Left lung (tissue), 10 donors: ENCODE measurements around the gene TTC21A. TPM values are rescaled to one million over a fixed set of nuclear protein-coding genes. Genes with fewer than 3 reads are reported as not detected.
A peak's percentile ranks its signal among the peaks of the same experiment; 100 is the strongest.

Experiments used
- ATAC-seq: fragments of 200-7000 bp; cut with Tn5 transposase; one replicate; pipeline ENCODE4 v1.9.1; 2020; ENCODE audit warnings: moderate library complexity
- DNase-seq, 4 donors: peaks; one replicate each; pipeline ENCODE4 v3.0.0-alpha.2; 2013 to 2020
- H3K27ac ChIP-seq, 2 donors: fragments of 200-600 bp; sonication (generic) in 1 of 2; one replicate each; pipeline versions ENCODE4 v1.5.0 to v1.8.0; 2020 to 2021
- H3K27me3 ChIP-seq, 2 donors: fragments of 200-600 bp; sonication (generic) in 1 of 2; one replicate each; pipeline versions ENCODE4 v1.5.0 to v1.8.0; 2020 to 2021
- H3K36me3 ChIP-seq, 2 donors: fragments of 200-600 bp; sonication (generic) in 1 of 2; one replicate each; pipeline versions ENCODE4 v1.5.0 to v1.8.0; 2020 to 2021
- H3K4me1 ChIP-seq, 2 donors: fragments of 200-600 bp; one replicate each; pipeline ENCODE4 v1.8.0; 2021
- H3K4me3 ChIP-seq, 2 donors: fragments of 200-600 bp; sonication (generic) in 1 of 2; one replicate each; pipeline versions ENCODE4 v1.5.0 to v1.8.0; 2020 to 2021; ENCODE audit warnings: mild to moderate bottlenecking in 1 of 2
- H3K9me3 ChIP-seq, 2 donors: fragments of 200-600 bp; sonication (generic) in 1 of 2; one replicate each; pipeline versions ENCODE4 v1.5.0 to v1.8.0; 2020 to 2021
- intact Hi-C, 2 donors: fragments of 100-400 bp; cut with DNase I; formaldehyde crosslinking; loops; one replicate each; pipeline versions ENCODE4 v1.11.2 to v1.14.2; 2022
- polyA plus RNA-seq, 6 donors: library from polyadenylated mRNA; unstranded; fragments of 120-200 nt; gene quantifications; one replicate each; pipeline ENCODE4 v1.2.1, GENCODE V29; 2013; ENCODE audit not compliant: insufficient read length in 6 of 6
- total RNA-seq, 2 donors: library from RNA; stranded (reverse); fragmentation: NEBNext Ultra II Directional; extraction: Animal tissue kit (Norgen Biotek cat#: 25700); gene quantifications; one replicate each; pipeline ENCODE4 v1.2.1, GENCODE V29; 2021
- TF ChIP-seq, protein P1 (sequence below), 2 donors: fragments of 200-600 bp; sonication (generic) in 1 of 2; IDR thresholded peaks; one replicate each; pipeline versions ENCODE4 v1.5.0 to v1.8.0; 2021; ENCODE audit warnings: antibody characterized with exemption in 2 of 2
- donor health status: DM: no; HTN: yes; CAD: no.
- donor health status: DM: no; HTN: no; CAD: no.

The TTC21A gene
- total and polyA plus RNA-seq, 8 donors, result 7.1 to 21.8 (median 14.3) TPM

DNA sequence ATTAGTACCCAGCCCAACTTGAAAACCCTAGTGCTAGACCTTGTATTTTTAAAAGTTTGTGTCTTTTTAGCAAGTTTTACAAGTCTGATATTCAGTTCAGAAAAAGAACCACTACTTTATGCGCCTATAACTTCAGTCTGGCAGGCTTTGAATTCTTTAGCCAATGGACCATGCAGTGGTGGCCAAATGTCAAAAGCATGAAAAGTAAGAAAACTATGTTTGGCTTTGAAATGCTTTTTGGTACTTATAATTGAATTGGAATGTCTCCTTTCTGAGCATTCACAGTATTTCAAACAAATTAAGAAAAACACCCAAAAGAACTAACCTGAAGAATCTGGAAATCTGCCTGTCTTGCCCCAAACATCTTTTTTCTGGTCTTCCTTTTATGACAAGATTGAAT is 42.8 kb upstream of the TTC21A start:
- H3K27ac ChIP-seq, result no peak overlapping the region
- DNase-seq (no peak), ATAC-seq (no peak)
- no peaks in the 10 kb centered on the region for H3K9me3 ChIP-seq
- H3K36me3 ChIP-seq, result peaks cover 0 to 37% of the 10 kb centered on the region in 2 donors
- H3K4me1 ChIP-seq, result no peaks in the 10 kb centered on the region
- no peaks in the 10 kb centered on the region for H3K27me3 ChIP-seq
- H3K4me3 ChIP-seq, result no peak overlapping the region
- intact Hi-C loops, result no loop called here
- TF ChIP-seq, protein P1, sequence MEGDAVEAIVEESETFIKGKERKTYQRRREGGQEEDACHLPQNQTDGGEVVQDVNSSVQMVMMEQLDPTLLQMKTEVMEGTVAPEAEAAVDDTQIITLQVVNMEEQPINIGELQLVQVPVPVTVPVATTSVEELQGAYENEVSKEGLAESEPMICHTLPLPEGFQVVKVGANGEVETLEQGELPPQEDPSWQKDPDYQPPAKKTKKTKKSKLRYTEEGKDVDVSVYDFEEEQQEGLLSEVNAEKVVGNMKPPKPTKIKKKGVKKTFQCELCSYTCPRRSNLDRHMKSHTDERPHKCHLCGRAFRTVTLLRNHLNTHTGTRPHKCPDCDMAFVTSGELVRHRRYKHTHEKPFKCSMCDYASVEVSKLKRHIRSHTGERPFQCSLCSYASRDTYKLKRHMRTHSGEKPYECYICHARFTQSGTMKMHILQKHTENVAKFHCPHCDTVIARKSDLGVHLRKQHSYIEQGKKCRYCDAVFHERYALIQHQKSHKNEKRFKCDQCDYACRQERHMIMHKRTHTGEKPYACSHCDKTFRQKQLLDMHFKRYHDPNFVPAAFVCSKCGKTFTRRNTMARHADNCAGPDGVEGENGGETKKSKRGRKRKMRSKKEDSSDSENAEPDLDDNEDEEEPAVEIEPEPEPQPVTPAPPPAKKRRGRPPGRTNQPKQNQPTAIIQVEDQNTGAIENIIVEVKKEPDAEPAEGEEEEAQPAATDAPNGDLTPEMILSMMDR (IDR thresholded peaks at IDR 0.05), result no peak

GRCh38 chr3:39065197-39065596 is 42.3 kb upstream of the TTC21A start:
- peak in 1 of 4 donors; percentile 5 for DNase-seq
- Histone ChIP-seq H3K4me3 (no peak overlapping the region), H3K9me3 (no peaks in the 10 kb centered on the region), H3K27me3 (no peaks in the 10 kb centered on the region), H3K36me3 (peaks cover 0 to 43% of the 10 kb centered on the region in 2 donors), H3K27ac (no peak overlapping the region), H3K4me1 (no peaks in the 10 kb centered on the region)
- TF ChIP-seq, protein P1 (IDR thresholded peaks at IDR 0.05), result no peak
- ATAC-seq, result peak; percentile 57
- intact Hi-C loops, result no loop called here

DNA sequence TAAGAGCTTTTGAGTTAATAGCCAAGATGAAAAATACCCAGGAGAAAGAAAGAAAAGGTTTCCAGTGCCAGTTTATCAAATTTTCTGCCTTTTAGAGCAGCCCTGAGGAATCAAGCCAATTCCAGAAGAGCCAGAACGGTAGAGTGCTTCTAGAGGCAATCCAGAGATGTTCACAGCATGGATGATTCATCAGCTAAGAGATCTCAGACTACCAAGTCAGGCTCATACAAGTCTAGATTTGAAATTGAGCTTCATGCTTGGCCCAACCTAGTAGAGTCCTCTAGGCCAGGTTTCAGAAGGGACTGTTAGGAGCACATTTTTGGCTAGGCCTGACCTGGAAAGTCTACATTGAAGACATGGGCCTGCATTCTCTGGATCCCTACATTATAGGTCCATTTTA is 40.2 kb upstream of the TTC21A start:
- ATAC-seq (no peak), DNase-seq (no peak)
- Histone ChIP-seq H3K27me3 (no peaks in the 10 kb centered on the region), H3K4me1 (no peaks in the 10 kb centered on the region), H3K36me3 (peaks cover 0 to 51% of the 10 kb centered on the region in 2 donors), H3K27ac (no peak overlapping the region), H3K4me3 (no peak overlapping the region), H3K9me3 (no peaks in the 10 kb centered on the region)
- intact Hi-C loops, result no loop called here
- TF ChIP-seq, protein P1 (IDR thresholded peaks at IDR 0.05), result no peak

- Histone ChIP-seq H3K27me3 (no peaks in the 10 kb centered on the region), H3K27ac (no peak overlapping the region), H3K36me3 (peaks cover 0 to 61% of the 10 kb centered on the region in 2 donors), H3K4me1 (no peaks in the 10 kb centered on the region), H3K4me3 (no peak overlapping the region), H3K9me3 (no peaks in the 10 kb centered on the region)
- intact Hi-C loops, result no loop called here
- ATAC-seq (no peak), DNase-seq (no peak)
- TF ChIP-seq, protein P1 (IDR thresholded peaks at IDR 0.05), result no peak
These were observed 38.9 kb upstream of the TTC21A start for GRCh38 chr3:39068556-39068955.

- intact Hi-C loops, result no loop called here
- ATAC-seq (no peak), DNase-seq (no peak)
- no peaks in the 10 kb centered on the region for H3K27me3 ChIP-seq
- H3K4me1 ChIP-seq, result no peaks in the 10 kb centered on the region
- no peak overlapping the region for H3K27ac ChIP-seq
- TF ChIP-seq, protein P1 (IDR thresholded peaks at IDR 0.05), result no peak
- no peaks in the 10 kb centered on the region for H3K9me3 ChIP-seq
- H3K36me3 ChIP-seq, result peaks cover 0 to 65% of the 10 kb centered on the region in 2 donors
- H3K4me3 ChIP-seq, result no peak overlapping the region
These were observed 31.6 kb upstream of the TTC21A start for GRCh38 chr3:39075910-39076309.
